GM12878 (cell line): Measurements from ENCODE around the gene PTPRN2.

Source experiments
- CEBPB ChIP-seq, 2 experiments: fragments of 150-350 bp in 1 of 2; IDR thresholded peaks; 2 replicates each; pipeline ENCODE4 v1.6.1; 2012 to 2014; ENCODE audit warnings: low read depth in 2 of 2, low read length in 2 of 2, borderline replicate concordance in 1 of 2, inconsistent platforms in 1 of 2
- EZH2 ChIP-seq: IDR thresholded peaks from 2 replicates; pipeline ENCODE4 v1.6.1; 2012; ENCODE audit warnings: low read depth, mild to moderate bottlenecking, control low read depth, inconsistent platforms, low read length, borderline replicate concordance; ENCODE audit not compliant: control insufficient read depth
- FOXM1 ChIP-seq: IDR thresholded peaks from 2 replicates; pipeline ENCODE4 v1.6.1; 2012; ENCODE audit warnings: low read depth, mild to moderate bottlenecking, inconsistent platforms, low read length, moderate library complexity
- GABPA ChIP-seq: IDR thresholded peaks from 2 replicates; pipeline ENCODE4 v1.6.1; 2014; ENCODE audit warnings: antibody characterized with exemption, low read depth, mild to moderate bottlenecking, inconsistent platforms
- GATAD2B ChIP-seq: fragments of 450-650 bp; conservative IDR thresholded peaks from 2 replicates; pipeline ENCODE4 v1.6.1; 2017; ENCODE audit warnings: low read depth, mild to moderate bottlenecking, moderate library complexity
- NFYA ChIP-seq: IDR thresholded peaks from 2 replicates; pipeline ENCODE4 v1.6.1; 2011; ENCODE audit warnings: low read depth, mild to moderate bottlenecking, low read length, improper control_type of control experiment, borderline replicate concordance
- NFYB ChIP-seq: IDR thresholded peaks from 2 replicates; pipeline ENCODE4 v1.6.1; 2011; ENCODE audit warnings: low read depth, mild to moderate bottlenecking, low read length, improper control_type of control experiment, moderate library complexity; ENCODE audit not compliant: insufficient read depth
- NRF1 ChIP-seq: conservative IDR thresholded peaks from 2 replicates; pipeline ENCODE4 v1.6.1; 2011; ENCODE audit warnings: mild to moderate bottlenecking, low read depth, low read length, improper control_type of control experiment
- POLR2A ChIP-seq: IDR thresholded peaks from 2 replicates; pipeline ENCODE4 v1.6.1; 2011; ENCODE audit warnings: low read depth, mild to moderate bottlenecking, low read length
- RFX5 ChIP-seq: IDR thresholded peaks from 2 replicates; pipeline ENCODE4 v1.6.1; 2011; ENCODE audit warnings: low read depth, low read length, improper control_type of control experiment
- SMAD1 ChIP-seq: fragments of 450-650 bp; IDR thresholded peaks from 2 replicates; pipeline ENCODE4 v1.6.1; 2018; ENCODE audit warnings: mild to moderate bottlenecking, low read depth; ENCODE audit not compliant: partially characterized antibody
- TCF7 ChIP-seq: IDR thresholded peaks from 2 replicates; pipeline ENCODE4 v1.6.1; 2014; ENCODE audit warnings: antibody characterized with exemption, borderline replicate concordance
- TF ChIP-seq, protein P1 (sequence below): IDR thresholded peaks from 2 replicates; pipeline ENCODE4 v1.6.1; 2012; ENCODE audit warnings: low read length, inconsistent platforms
- TF ChIP-seq, protein P2 (sequence below), 3 experiments: IDR thresholded peaks in 2 of 3; conservative IDR thresholded peaks in 1 of 3; 2 replicates each; pipeline ENCODE4 v1.5.1; 2011; ENCODE audit warnings: low read depth in 3 of 3, low read length in 3 of 3, mild to moderate bottlenecking in 3 of 3, control low read depth in 2 of 3, moderate library complexity in 2 of 3, inconsistent platforms in 1 of 3, mixed read lengths in 1 of 3; ENCODE audit not compliant: control insufficient read depth in 2 of 3, insufficient read depth in 1 of 3; ENCODE audit errors: extremely low read depth in 1 of 3

DNA sequence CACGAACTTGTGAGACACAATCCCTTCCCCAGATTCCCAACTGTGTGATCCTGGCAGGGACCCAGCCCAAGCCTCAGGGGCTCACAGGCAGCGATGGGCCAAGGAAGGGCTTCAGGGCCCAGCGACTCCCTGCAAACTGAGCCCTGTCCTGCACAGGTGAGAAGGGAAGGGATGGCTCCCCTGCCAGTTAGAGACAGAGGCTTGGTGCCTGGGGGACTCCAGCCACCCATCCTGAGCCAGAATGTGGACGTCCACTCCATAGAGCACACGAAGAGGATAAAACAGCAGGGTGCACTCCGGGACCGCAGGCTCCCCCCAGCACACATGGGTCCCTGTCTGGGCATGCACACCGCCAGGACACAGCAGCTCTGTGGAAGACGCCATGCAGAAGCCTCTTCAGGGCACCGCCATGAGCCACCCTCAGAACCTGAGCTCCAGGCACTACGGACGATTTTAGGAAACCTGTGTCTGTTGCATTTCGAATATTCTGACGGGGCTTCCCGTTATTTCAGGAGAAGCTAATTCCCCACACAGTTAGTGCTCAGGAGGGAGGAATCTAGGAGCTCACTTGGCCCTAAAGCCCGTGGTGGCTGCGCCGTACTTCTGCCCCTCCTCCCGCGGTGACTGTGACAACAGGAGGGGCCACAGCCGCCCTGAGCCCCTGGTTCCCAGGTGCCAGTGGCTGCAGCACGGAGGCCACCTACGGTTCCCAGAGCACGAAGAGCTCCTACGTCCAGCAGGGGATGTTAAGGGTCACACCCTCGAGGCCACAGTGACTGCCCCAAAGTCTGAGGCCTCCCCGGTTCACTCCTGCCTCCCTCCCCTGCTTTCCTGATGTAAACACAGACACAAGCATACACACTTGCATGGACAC, 326.0 kb downstream of the PTPRN2 start:
- no peak for TF ChIP-seq NRF1
- TF ChIP-seq NFYB, result no peak
- TF ChIP-seq, protein P1, sequence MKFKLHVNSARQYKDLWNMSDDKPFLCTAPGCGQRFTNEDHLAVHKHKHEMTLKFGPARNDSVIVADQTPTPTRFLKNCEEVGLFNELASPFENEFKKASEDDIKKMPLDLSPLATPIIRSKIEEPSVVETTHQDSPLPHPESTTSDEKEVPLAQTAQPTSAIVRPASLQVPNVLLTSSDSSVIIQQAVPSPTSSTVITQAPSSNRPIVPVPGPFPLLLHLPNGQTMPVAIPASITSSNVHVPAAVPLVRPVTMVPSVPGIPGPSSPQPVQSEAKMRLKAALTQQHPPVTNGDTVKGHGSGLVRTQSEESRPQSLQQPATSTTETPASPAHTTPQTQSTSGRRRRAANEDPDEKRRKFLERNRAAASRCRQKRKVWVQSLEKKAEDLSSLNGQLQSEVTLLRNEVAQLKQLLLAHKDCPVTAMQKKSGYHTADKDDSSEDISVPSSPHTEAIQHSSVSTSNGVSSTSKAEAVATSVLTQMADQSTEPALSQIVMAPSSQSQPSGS, result no peak
- TF ChIP-seq TCF7, result no peak
- TF ChIP-seq RFX5, result no peak
- no peak for TF ChIP-seq EZH2
- TF ChIP-seq NFYA, result no peak
- TF ChIP-seq, protein P2, sequence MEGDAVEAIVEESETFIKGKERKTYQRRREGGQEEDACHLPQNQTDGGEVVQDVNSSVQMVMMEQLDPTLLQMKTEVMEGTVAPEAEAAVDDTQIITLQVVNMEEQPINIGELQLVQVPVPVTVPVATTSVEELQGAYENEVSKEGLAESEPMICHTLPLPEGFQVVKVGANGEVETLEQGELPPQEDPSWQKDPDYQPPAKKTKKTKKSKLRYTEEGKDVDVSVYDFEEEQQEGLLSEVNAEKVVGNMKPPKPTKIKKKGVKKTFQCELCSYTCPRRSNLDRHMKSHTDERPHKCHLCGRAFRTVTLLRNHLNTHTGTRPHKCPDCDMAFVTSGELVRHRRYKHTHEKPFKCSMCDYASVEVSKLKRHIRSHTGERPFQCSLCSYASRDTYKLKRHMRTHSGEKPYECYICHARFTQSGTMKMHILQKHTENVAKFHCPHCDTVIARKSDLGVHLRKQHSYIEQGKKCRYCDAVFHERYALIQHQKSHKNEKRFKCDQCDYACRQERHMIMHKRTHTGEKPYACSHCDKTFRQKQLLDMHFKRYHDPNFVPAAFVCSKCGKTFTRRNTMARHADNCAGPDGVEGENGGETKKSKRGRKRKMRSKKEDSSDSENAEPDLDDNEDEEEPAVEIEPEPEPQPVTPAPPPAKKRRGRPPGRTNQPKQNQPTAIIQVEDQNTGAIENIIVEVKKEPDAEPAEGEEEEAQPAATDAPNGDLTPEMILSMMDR (IDR thresholded peaks at IDR 0.05 in 2 of 3, conservative IDR thresholded peaks at IDR 0.05 in 1 of 3; ENCODE audit: control insufficient read depth in 2 of 3, extremely low read depth in 1 of 3, insufficient read depth in 1 of 3, low read depth in 3 of 3, low read length in 3 of 3), result no peak
- TF ChIP-seq GATAD2B, result no peak
- no peak for TF ChIP-seq CEBPB (IDR thresholded peaks at IDR 0.05; ENCODE audit: borderline replicate concordance in 1 of 2, low read depth in 2 of 2, low read length in 2 of 2)
- no peak for TF ChIP-seq SMAD1
- TF ChIP-seq POLR2A, result no peak
- TF ChIP-seq FOXM1, result no peak
- TF ChIP-seq GABPA, result no peak
